Activated CD8-positive, alpha-beta memory T cell treated with anti-CD3 and anti-CD28 coated beads for 48 hours (primary cell): ENCODE results near the gene SCN8A.
"Not testable (repeated sequence)": the region's sequence is repeated elsewhere in the genome, so short reads cannot be mapped to it uniquely, and the experiment has no call there.

ENCODE experiments used
- DNase-seq, 3 experiments: peaks; one replicate each; pipeline ENCODE4 v3.0.0-alpha.2; 2020; ENCODE audit warnings: low read depth in 2 of 3, low spot score in 2 of 3

The SCN8A gene

GRCh38 chr12:51760231-51760630 is 169.2 kb downstream of the SCN8A start:
- no peak for DNase-seq

- DNase-seq: no peak
Observed at GRCh38 chr12:51763743-51764142, 172.7 kb downstream of the SCN8A start.

- no peak for DNase-seq
Observed at GRCh38 chr12:51766067-51766676, 175.1 kb downstream of the SCN8A start.

- no peak for DNase-seq
Observed at GRCh38 chr12:51771008-51771407, 180.0 kb downstream of the SCN8A start.

GRCh38 chr12:51773145-51773869 is 182.3 kb downstream of the SCN8A start:
- no peak for DNase-seq

- DNase-seq: no peak
Observed at GRCh38 chr12:51774933-51775332, 183.9 kb downstream of the SCN8A start.

GRCh38 chr12:51777457-51777856 is 186.4 kb downstream of the SCN8A start:
- DNase-seq: no peak

GRCh38 chr12:51777973-51778372 is 186.9 kb downstream of the SCN8A start:
- DNase-seq: no peak

- DNase-seq: no peak
Observed at GRCh38 chr12:51779876-51780275, 188.8 kb downstream of the SCN8A start.

GRCh38 chr12:51784688-51785087 is 193.7 kb downstream of the SCN8A start:
- DNase-seq: no peak

GRCh38 chr12:51785906-51786305 is 194.9 kb downstream of the SCN8A start:
- DNase-seq: no peak

GRCh38 chr12:51788876-51789275 is 197.8 kb downstream of the SCN8A start:
- DNase-seq: no peak

- DNase-seq: no peak
Observed at GRCh38 chr12:51792417-51792816, 201.4 kb downstream of the SCN8A start.

- DNase-seq: no peak
Observed at GRCh38 chr12:51793201-51793600, 202.2 kb downstream of the SCN8A start.

- DNase-seq: no peak
Observed at GRCh38 chr12:51797301-51797700, 206.3 kb downstream of the SCN8A start.

GRCh38 chr12:51798051-51798450 is 207.0 kb downstream of the SCN8A start:
- DNase-seq: not testable (repeated sequence)

- no peak for DNase-seq
Observed at GRCh38 chr12:51798501-51798900, 207.5 kb downstream of the SCN8A start.

- DNase-seq: no peak
Observed at GRCh38 chr12:51801027-51801426, 210.0 kb downstream of the SCN8A start.

GRCh38 chr12:51806896-51807295 is 215.9 kb downstream of the SCN8A start:
- DNase-seq: no peak

GRCh38 chr12:51809193-51809592 is 218.2 kb downstream of the SCN8A start:
- no peak for DNase-seq

GRCh38 chr12:51811203-51812202 is 220.5 kb downstream of the SCN8A start:
- DNase-seq: no peak

- no peak for DNase-seq
Observed at GRCh38 chr12:51812871-51813270, 221.8 kb downstream of the SCN8A start.
